Ovary (tissue), 9 donors: ENCODE data around the gene MAML1. TPM values are rescaled to one million over a fixed set of nuclear protein-coding genes. Genes with fewer than 3 reads are reported as not detected.

Source experiments
- DNase-seq, 5 donors: peaks; one replicate each; pipeline ENCODE4 v3.0.0-alpha.2; 2019 to 2020
- H3K27ac ChIP-seq, 2 donors: fragments of 200-600 bp; one replicate each; pipeline versions ENCODE4 v1.5.1 to v1.8.0; 2019 to 2022
- H3K27me3 ChIP-seq: fragments of 200-600 bp; one replicate; pipeline ENCODE4 v1.8.0; 2022
- H3K36me3 ChIP-seq: fragments of 200-600 bp; sonication (generic); one replicate; pipeline ENCODE4 v1.5.1; 2019
- H3K4me1 ChIP-seq: one replicate; pipeline ENCODE4 v1.8.1; 2013; ENCODE audit warnings: mild to moderate bottlenecking, moderate library complexity; ENCODE audit not compliant: insufficient read depth
- H3K4me3 ChIP-seq: fragments of 200-600 bp; sonication (generic); one replicate; pipeline ENCODE4 v1.5.1; 2017
- H3K9me3 ChIP-seq, 2 donors: fragments of 200-600 bp in 1 of 2; sonication (generic) in 1 of 2; one replicate each; pipeline versions ENCODE4 v1.5.1 to v1.8.1; 2013 to 2019; ENCODE audit warnings: mild to moderate bottlenecking in 1 of 2, moderate library complexity in 1 of 2
- EP300 ChIP-seq: sonication (generic); formaldehyde crosslinking; IDR thresholded peaks from one replicate; pipeline ENCODE4 v1.6.1; 2017; ENCODE audit warnings: antibody characterized with exemption
- POLR2A ChIP-seq: fragments of 450-650 bp; IDR thresholded peaks from one replicate; pipeline ENCODE4 v1.6.1; 2017; ENCODE audit warnings: antibody characterized with exemption, mild to moderate bottlenecking, moderate library complexity
- WGBS, 3 donors: extraction: QIAGEN DNeasy Blood & Tissue Kit in 1 of 3; methylation state at CpG; one replicate each; pipeline versions ENCODE4 v1.1.5 to v1.1.7; 2013 to 2017; 5-methylcytosine and 5-hydroxymethylcytosine counted together
- intact Hi-C, 4 donors: fragments of 100-400 bp; cut with DNase I; formaldehyde crosslinking; loops; one replicate each; pipeline versions ENCODE4 v1.11.0 to v1.15.1; 2022 to 2023
- polyA plus RNA-seq, 2 donors: library from polyadenylated mRNA; stranded (reverse); fragments of 200-250 nt in 1 of 2; fragments of 350-450 nt in 1 of 2; fragmentation: Illumina TruSeq in 1 of 2; extraction: RNeasy Lipid Tissue Mini Kit (QIAGEN cat#74804) in 1 of 2; gene quantifications; one replicate each; pipeline ENCODE4 v1.2.3, GENCODE V29; 2013 to 2014
- total RNA-seq, 7 donors: library from RNA; depleted of rRNA in 2 of 7; stranded (reverse); fragments of >200 nt in 2 of 7; fragmentation: NEBNext Ultra II Directional in 3 of 7; extraction: Animal tissue kit (Norgen Biotek cat#: 25700) in 3 of 7; gene quantifications; one replicate each; pipeline versions ENCODE4 v1.1.0 to v1.2.4, GENCODE V29; 2016 to 2023
- TF ChIP-seq, protein P1 (sequence below), 3 donors: fragments of 450-650 bp in 2 of 3; fragments of 200-600 bp in 1 of 3; IDR thresholded peaks; one replicate each; pipeline versions ENCODE4 v1.5.1 to v1.8.0; 2016 to 2022; ENCODE audit warnings: antibody characterized with exemption in 3 of 3, mild to moderate bottlenecking in 1 of 3
- donor health status: DM: no; HTN: no; CAD: no; lungs with moderate emphysema.
- donor health status: DM: no; HTN: no; CAD: no.
- donor health status: Bipolar disorder and iron deficiency.
- donor health status: DM: yes; HTN: yes; CAD: no.
- donor health status: DM: no; HTN: no; CAD: no.
- donor health status: DM: yes; HTN: yes; CAD: no.

MAML1 gene
- total and polyA plus RNA-seq, 9 donors = 18.4 to 40.1 (median 29.9) TPM

DNA sequence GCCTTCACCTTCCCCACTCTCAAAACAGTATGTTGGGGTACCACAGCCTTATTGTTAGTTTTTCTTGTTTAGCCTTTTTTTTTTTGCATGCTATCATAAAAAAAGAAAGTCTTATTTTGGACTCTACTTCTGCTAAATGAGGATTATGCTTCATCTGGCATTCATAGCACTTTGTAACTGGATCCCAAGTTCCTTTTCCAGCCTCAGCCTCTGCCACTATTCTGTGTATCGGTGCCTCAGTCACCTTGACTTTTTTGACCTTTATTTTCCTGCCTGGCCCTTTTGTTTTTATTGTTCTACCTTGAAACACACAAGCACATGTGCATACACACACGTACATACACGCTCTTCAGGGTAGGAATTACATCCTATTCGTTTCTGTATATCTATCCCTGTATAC, 8.5 kb upstream of the MAML1 start:
- intact Hi-C loops = no loop called here
- TF ChIP-seq, protein P1, sequence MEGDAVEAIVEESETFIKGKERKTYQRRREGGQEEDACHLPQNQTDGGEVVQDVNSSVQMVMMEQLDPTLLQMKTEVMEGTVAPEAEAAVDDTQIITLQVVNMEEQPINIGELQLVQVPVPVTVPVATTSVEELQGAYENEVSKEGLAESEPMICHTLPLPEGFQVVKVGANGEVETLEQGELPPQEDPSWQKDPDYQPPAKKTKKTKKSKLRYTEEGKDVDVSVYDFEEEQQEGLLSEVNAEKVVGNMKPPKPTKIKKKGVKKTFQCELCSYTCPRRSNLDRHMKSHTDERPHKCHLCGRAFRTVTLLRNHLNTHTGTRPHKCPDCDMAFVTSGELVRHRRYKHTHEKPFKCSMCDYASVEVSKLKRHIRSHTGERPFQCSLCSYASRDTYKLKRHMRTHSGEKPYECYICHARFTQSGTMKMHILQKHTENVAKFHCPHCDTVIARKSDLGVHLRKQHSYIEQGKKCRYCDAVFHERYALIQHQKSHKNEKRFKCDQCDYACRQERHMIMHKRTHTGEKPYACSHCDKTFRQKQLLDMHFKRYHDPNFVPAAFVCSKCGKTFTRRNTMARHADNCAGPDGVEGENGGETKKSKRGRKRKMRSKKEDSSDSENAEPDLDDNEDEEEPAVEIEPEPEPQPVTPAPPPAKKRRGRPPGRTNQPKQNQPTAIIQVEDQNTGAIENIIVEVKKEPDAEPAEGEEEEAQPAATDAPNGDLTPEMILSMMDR (IDR thresholded peaks at IDR 0.05) = no peak
- TF ChIP-seq POLR2A (no peak), EP300 (no peak)
- WGBS, 3 donors = 84 to 88% (median 88%) methylated on average over 4 of the region's 4 CpGs
- Histone ChIP-seq H3K4me3 (no peak overlapping the region), H3K27ac (no peak overlapping the region), H3K27me3 (no peaks in the 10 kb centered on the region), H3K4me1 (no peaks in the 10 kb centered on the region), H3K36me3 (no peaks in the 10 kb centered on the region), H3K9me3 (no peaks in the 10 kb centered on the region)
- no peak for DNase-seq

DNA sequence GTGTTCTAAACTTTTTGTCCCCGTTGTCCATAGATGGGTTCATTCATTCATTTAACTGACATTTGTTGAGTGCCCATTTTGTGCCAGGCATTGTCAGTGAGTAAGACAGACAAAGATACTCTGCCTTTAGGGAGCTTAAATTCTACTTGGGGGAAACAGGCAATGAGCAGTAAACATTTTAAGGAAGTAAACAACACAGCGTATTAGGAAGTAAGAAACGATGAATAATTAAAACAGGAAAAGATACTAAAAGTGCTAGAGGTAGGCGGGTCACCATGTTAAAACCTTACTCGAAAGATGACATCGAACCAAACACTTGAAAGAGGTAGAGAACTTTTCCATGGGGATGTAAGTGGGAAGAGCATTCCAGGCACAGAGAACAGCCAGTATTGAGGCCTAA, 5.5 kb upstream of the MAML1 start:
- TF ChIP-seq, protein P1 (IDR thresholded peaks at IDR 0.05) = no peak
- TF ChIP-seq EP300 = no peak
- no peak for TF ChIP-seq POLR2A
- Histone ChIP-seq H3K9me3 (no peaks in the 10 kb centered on the region), H3K27me3 (no peaks in the 10 kb centered on the region), H3K27ac (no peak overlapping the region), H3K4me3 (no peak overlapping the region), H3K36me3 (no peaks in the 10 kb centered on the region), H3K4me1 (no peaks in the 10 kb centered on the region)
- intact Hi-C loops = no loop called here
- DNase-seq = no peak
- WGBS, 3 donors = 87 to 91% (median 90%) methylated on average over 6 of the region's 6 CpGs

DNA sequence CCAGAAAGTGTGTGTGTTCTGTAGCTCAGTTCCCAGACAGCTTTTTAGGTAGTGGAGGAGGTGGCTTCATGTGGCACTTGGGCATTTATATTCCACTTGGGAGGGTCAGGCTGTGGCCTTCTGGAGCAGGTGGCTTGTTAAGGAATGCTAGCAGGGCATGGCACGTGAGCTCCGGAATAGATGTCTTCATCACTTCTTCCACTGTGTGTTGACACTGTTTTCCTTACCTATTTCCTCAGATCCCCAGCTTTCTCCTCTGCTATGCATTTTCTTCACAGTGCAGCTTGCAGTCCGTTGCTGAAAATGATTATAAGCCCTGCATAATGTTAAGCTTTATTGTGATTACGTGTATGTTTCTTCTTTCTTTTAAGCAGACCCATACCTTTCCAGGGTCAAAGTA, 3.3 kb upstream of the MAML1 start:
- no peak for DNase-seq

DNA sequence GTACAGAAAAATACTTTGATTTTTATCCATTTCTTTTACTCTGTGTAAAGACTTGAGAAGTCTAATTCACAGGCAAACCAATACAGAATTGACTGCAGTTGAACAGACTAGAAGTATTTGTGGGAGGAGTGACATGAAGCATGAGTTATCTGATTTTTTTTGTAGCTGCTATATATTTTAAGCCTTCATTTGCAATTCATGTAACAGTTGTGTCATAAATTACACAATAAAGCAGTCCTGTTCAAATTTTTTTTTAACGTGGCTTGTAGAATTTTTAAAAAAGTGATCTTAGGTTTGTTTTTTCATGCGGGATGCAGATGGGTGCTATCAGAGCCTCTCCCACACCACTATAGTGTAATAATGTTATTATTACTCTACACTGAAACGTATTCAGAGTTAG, 2.9 kb upstream of the MAML1 start:
- no peak for TF ChIP-seq EP300
- TF ChIP-seq POLR2A = no peak
- TF ChIP-seq, protein P1 (IDR thresholded peaks at IDR 0.05) = no peak
- Histone ChIP-seq H3K4me1 (peaks cover 4% of the 10 kb centered on the region), H3K27ac (no peak overlapping the region), H3K4me3 (no peak overlapping the region), H3K9me3 (no peaks in the 10 kb centered on the region), H3K36me3 (no peaks in the 10 kb centered on the region), H3K27me3 (no peaks in the 10 kb centered on the region)
- WGBS, 3 donors = 36 to 45% (median 38%) methylated on average over 3 of the region's 3 CpGs
- intact Hi-C loops = no loop called here
- DNase-seq = no peak

More for the DNA sequence above, 3.3 kb upstream of the MAML1 start:
- TF ChIP-seq POLR2A = no peak
- no peak for TF ChIP-seq EP300
- TF ChIP-seq, protein P1 (IDR thresholded peaks at IDR 0.05) = no peak
- Histone ChIP-seq H3K4me1 (peaks cover under 1% of the 10 kb centered on the region), H3K4me3 (no peak overlapping the region), H3K9me3 (no peaks in the 10 kb centered on the region), H3K27ac (no peak overlapping the region), H3K27me3 (no peaks in the 10 kb centered on the region), H3K36me3 (no peaks in the 10 kb centered on the region)
- WGBS, 3 donors = 72 to 90% (median 80%) methylated on average over 4 of the region's 4 CpGs
- intact Hi-C loops = no loop called here
